Lung (tissue), 12 donors: ENCODE data around the gene DACT2. TPM values are rescaled to one million over a fixed set of nuclear protein-coding genes. Genes with fewer than 3 reads are reported as not detected.

Experiments used
- ATAC-seq: fragments of 200-7000 bp; cut with Tn5 transposase; one replicate; pipeline ENCODE4 v1.9.1; 2020; ENCODE audit warnings: moderate number of reproducible peaks; ENCODE audit not compliant: insufficient read depth, low FRiP score
- DNase-seq, 3 donors: peaks; one replicate each; pipeline ENCODE4 v3.0.0-alpha.2; 2013 to 2017
- H3K27ac ChIP-seq, 2 donors: one replicate each; pipeline ENCODE4 v1.5.1; 2013; ENCODE audit warnings: mild to moderate bottlenecking in 2 of 2, moderate library complexity in 2 of 2, control low read depth in 1 of 2, inconsistent platforms in 1 of 2, low read depth in 1 of 2, low read length in 1 of 2
- H3K27me3 ChIP-seq, 3 donors: one replicate each; pipeline ENCODE4 v1.5.1; 2013; ENCODE audit warnings: low read length in 2 of 3; ENCODE audit not compliant: control insufficient read depth in 3 of 3, insufficient read depth in 3 of 3
- H3K36me3 ChIP-seq, 4 donors: one replicate each; pipeline ENCODE4 v1.5.1; 2013; ENCODE audit warnings: low read length in 4 of 4, mild to moderate bottlenecking in 1 of 4, moderate library complexity in 1 of 4; ENCODE audit not compliant: control insufficient read depth in 4 of 4, insufficient read depth in 4 of 4
- H3K4me1 ChIP-seq, 5 donors: one replicate each; pipeline ENCODE4 v1.5.1; 2013; ENCODE audit warnings: low read length in 5 of 5, mild to moderate bottlenecking in 2 of 5, moderate library complexity in 1 of 5; ENCODE audit not compliant: control insufficient read depth in 5 of 5, insufficient read depth in 5 of 5
- H3K4me3 ChIP-seq: one replicate; pipeline ENCODE4 v1.5.1; 2013; ENCODE audit warnings: mild to moderate bottlenecking, control low read depth, moderate library complexity
- H3K9ac ChIP-seq, 2 donors: one replicate each; pipeline ENCODE4 v1.5.1; 2013; ENCODE audit warnings: low read length in 2 of 2, control low read depth in 1 of 2; ENCODE audit not compliant: insufficient read depth in 1 of 2
- H3K9me3 ChIP-seq, 4 donors: one replicate each; pipeline ENCODE4 v1.5.1; 2013; ENCODE audit warnings: low read length in 3 of 4, mild to moderate bottlenecking in 1 of 4, moderate library complexity in 1 of 4; ENCODE audit not compliant: control insufficient read depth in 4 of 4, insufficient read depth in 3 of 4
- WGBS, 2 donors: extraction: QIAGEN DNeasy Blood & Tissue Kit; methylation state at CpG; one replicate each; pipeline ENCODE4 v1.1.7; 2013; 5-methylcytosine and 5-hydroxymethylcytosine counted together
- polyA plus RNA-seq, 2 donors: library from polyadenylated mRNA; stranded (reverse); fragments of 200-250 nt; gene quantifications; one replicate each; pipeline ENCODE4 v1.2.1, GENCODE V29; 2013
- total RNA-seq, 2 donors: library from RNA; depleted of rRNA in 1 of 2; stranded (reverse); fragments of >200 nt in 1 of 2; gene quantifications; one replicate each; pipeline ENCODE4 v1.2.1, GENCODE V29; 2014 to 2021
- TF ChIP-seq, protein P1 (sequence below): IDR thresholded peaks from 2 replicates; pipeline ENCODE4 v1.5.1; 2012; ENCODE audit warnings: mild to moderate bottlenecking; ENCODE audit errors: control extremely low read depth, extremely low read depth
- donor health status: control.
- donor health status: control.
- donor health status: Bipolar disorder and iron deficiency.
- donor health status: healthy.
- donor health status: DM: yes; HTN: yes; CAD: no.

The DACT2 gene
- total and polyA plus RNA-seq, 4 donors = 0.30 to 2.6 (median 1.7) TPM

DNA sequence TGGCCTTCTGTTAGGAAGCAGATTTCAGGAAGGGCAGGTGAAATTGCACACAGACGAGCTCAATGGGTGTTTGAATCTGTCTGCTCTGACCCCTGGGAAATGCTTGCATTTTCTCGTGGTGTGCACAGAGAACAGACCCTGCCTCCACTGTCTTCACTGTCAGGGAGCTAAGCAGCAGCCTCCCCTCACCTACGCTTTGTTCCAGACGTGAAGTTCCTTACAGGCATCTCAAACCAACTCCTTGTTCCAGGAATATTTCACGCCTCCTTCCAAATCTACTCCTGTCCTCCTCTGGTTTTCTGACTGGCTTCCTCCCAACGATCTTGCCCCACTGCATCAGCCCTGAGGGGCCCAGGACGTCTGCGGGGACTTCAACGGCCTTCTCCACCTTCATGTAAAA is 13.7 kb downstream of the DACT2 start:
- Histone ChIP-seq H3K4me1 (peaks cover 0 to 8% (median 5%) of the 10 kb centered on the region in 5 donors), H3K27ac (no peak overlapping the region), H3K4me3 (no peak overlapping the region), H3K9me3 (peaks cover 0 to 2% (median 0%) of the 10 kb centered on the region in 4 donors), H3K27me3 (no peaks in the 10 kb centered on the region), H3K36me3 (no peaks in the 10 kb centered on the region), H3K9ac (no peak overlapping the region)
- DNase-seq (no peak), ATAC-seq (no peak)
- 82 to 83% methylated on average over 9 of the region's 9 CpGs for WGBS, 2 donors
- TF ChIP-seq, protein P1, sequence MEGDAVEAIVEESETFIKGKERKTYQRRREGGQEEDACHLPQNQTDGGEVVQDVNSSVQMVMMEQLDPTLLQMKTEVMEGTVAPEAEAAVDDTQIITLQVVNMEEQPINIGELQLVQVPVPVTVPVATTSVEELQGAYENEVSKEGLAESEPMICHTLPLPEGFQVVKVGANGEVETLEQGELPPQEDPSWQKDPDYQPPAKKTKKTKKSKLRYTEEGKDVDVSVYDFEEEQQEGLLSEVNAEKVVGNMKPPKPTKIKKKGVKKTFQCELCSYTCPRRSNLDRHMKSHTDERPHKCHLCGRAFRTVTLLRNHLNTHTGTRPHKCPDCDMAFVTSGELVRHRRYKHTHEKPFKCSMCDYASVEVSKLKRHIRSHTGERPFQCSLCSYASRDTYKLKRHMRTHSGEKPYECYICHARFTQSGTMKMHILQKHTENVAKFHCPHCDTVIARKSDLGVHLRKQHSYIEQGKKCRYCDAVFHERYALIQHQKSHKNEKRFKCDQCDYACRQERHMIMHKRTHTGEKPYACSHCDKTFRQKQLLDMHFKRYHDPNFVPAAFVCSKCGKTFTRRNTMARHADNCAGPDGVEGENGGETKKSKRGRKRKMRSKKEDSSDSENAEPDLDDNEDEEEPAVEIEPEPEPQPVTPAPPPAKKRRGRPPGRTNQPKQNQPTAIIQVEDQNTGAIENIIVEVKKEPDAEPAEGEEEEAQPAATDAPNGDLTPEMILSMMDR = no peak

- ATAC-seq (no peak), DNase-seq (no peak)
- Histone ChIP-seq H3K27ac (no peak overlapping the region), H3K9me3 (peaks cover 0 to 2% (median 0%) of the 10 kb centered on the region in 4 donors), H3K27me3 (no peaks in the 10 kb centered on the region), H3K4me1 (peaks cover 0 to 8% (median 5%) of the 10 kb centered on the region in 5 donors), H3K4me3 (no peak overlapping the region), H3K36me3 (no peaks in the 10 kb centered on the region), H3K9ac (no peak overlapping the region)
- WGBS, 2 donors = 73 to 74% methylated on average over 20 of the region's 20 CpGs
- TF ChIP-seq, protein P1 = no peak
Measured at GRCh38 chr6:168305096-168305749, 14.4 kb downstream of the DACT2 start.

- peaks cover 0 to 8% (median 5%) of the 10 kb centered on the region in 5 donors for H3K4me1 ChIP-seq
- H3K9me3 ChIP-seq = peaks cover 0 to 2% (median 0%) of the 10 kb centered on the region in 4 donors
- TF ChIP-seq, protein P1 = no peak
- H3K4me3 ChIP-seq = no peak overlapping the region
- no peaks in the 10 kb centered on the region for H3K36me3 ChIP-seq
- no peak overlapping the region for H3K9ac ChIP-seq
- WGBS, 2 donors = 89 to 91% methylated on average over 7 of the region's 7 CpGs
- DNase-seq (no peak), ATAC-seq (no peak)
- no peak overlapping the region for H3K27ac ChIP-seq
- no peaks in the 10 kb centered on the region for H3K27me3 ChIP-seq
Measured at GRCh38 chr6:168304752-168305015, 14.9 kb downstream of the DACT2 start.
